ENCODE results near the gene IL21R.

GRCh38 chr16:27449434-27450195, 47.6 kb downstream of the IL21R start:
- TF ChIP-seq RAD21 (IDR thresholded peaks at IDR 0.05; ENCODE audit: insufficient read depth, low read depth, low read length) (0 out of 2 replicates have a peak, but pooled peaks have one; percentile 1), PRDM15 (CRISPR knock-in tag; IDR thresholded peaks at IDR 0.05) (no peak), CTCF (IDR thresholded peaks at IDR 0.05 in 2 of 3, conservative IDR thresholded peaks at IDR 0.05 in 1 of 3; ENCODE audit: control insufficient read depth in 2 of 3, extremely low read depth in 1 of 3, insufficient read depth in 1 of 3, low read depth in 3 of 3, low read length in 3 of 3) (no peak), IRF4 (IDR thresholded peaks at IDR 0.05; ENCODE audit: low read depth, low read length) (no peak), BHLHE40 (IDR thresholded peaks at IDR 0.05; ENCODE audit: borderline replicate concordance in 1 of 2, low read depth in 2 of 2, low read length in 1 of 2) (peak; percentile 82 to 90), ZBTB40 (IDR thresholded peaks at IDR 0.05; ENCODE audit: borderline replicate concordance) (no peak), CREM (IDR thresholded peaks at IDR 0.05; ENCODE audit: low read depth) (peak; percentile 90), YY1 (IDR thresholded peaks at IDR 0.05; ENCODE audit: low read depth, low read length) (peak; percentile 44; the same call in 1 of the 2 replicates), TCF12 (IDR thresholded peaks at IDR 0.05; ENCODE audit: low read depth, low read length) (peak; percentile 86)
